ENCODE data around the gene FBXL12. TPM values are rescaled to one million over a fixed set of nuclear protein-coding genes. Genes with fewer than 3 reads are reported as not detected.
"Not testable (repeated sequence)": the region's sequence is repeated elsewhere in the genome, so short reads cannot be mapped to it uniquely, and the experiment has no call there.

The FBXL12 gene
- total and polyA plus RNA-seq, 12 donors = 10.5 to 19.5 (median 11.9) TPM

DNA sequence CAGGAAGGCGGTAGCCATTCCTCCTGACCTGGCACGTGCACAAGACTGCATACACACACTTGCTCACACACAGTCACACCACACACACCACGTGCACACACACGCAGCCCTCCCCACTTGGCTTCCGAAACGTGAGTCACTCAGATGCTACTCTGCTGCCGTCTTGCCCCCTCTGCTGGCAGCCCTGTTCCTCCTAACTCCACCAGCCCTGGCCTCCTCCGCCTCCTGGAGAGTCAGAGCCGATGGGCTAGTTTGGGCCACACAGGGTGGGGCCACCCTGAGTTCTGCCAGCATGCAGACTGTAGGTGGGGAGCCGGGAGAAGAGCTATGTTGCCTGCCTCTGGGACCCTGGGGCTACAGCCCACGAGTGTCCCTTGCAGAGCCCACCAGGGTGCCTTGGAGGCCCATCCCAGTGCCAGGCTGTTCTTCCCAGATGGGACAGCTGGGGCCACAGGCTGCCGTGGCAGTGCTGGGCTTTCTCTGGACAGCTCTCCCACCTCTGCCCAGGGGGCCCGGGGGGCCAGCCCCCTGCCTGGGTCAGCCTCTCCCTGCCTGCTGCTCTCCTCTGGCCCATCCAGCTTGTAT lies 28.3 kb upstream of the FBXL12 start:
- no peak overlapping the region for H3K4me3 ChIP-seq
- H3K27ac ChIP-seq = no peak overlapping the region
- H3K27me3 ChIP-seq = no peaks in the 10 kb centered on the region
- intact Hi-C loops (cut with DNase I) = loop anchor here in 1 of 10 donors (10.0 kb wide), 1 partner anchor 68 kb away; no protein-coding TSS in a partner anchor
- TF ChIP-seq, protein P1, sequence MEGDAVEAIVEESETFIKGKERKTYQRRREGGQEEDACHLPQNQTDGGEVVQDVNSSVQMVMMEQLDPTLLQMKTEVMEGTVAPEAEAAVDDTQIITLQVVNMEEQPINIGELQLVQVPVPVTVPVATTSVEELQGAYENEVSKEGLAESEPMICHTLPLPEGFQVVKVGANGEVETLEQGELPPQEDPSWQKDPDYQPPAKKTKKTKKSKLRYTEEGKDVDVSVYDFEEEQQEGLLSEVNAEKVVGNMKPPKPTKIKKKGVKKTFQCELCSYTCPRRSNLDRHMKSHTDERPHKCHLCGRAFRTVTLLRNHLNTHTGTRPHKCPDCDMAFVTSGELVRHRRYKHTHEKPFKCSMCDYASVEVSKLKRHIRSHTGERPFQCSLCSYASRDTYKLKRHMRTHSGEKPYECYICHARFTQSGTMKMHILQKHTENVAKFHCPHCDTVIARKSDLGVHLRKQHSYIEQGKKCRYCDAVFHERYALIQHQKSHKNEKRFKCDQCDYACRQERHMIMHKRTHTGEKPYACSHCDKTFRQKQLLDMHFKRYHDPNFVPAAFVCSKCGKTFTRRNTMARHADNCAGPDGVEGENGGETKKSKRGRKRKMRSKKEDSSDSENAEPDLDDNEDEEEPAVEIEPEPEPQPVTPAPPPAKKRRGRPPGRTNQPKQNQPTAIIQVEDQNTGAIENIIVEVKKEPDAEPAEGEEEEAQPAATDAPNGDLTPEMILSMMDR (IDR thresholded peaks at IDR 0.05) = peak in 6 of 9 donors; percentile 26 to 44 (median 37)
- WGBS, 2 donors = 58 to 59% methylated on average over 13 of the region's 13 CpGs
- DNase-seq = no peak
- H3K9me3 ChIP-seq = peaks cover 0 to 11% (median 0%) of the 10 kb centered on the region in 11 donors
- ATAC-seq = peak in 7 of 8 donors; percentile 26 to 59 (median 38)
- peaks cover 0 to 88% (median 23%) of the 10 kb centered on the region in 9 donors for H3K36me3 ChIP-seq
- peaks cover 0 to 16% (median 2%) of the 10 kb centered on the region in 9 donors for H3K4me1 ChIP-seq

GRCh38 chr19:9843626-9844273 lies 24.9 kb upstream of the FBXL12 start:
- Histone ChIP-seq H3K36me3 (peaks cover 0 to 98% (median 47%) of the 10 kb centered on the region in 9 donors), H3K4me1 (peaks cover 0 to 17% (median 4%) of the 10 kb centered on the region in 9 donors), H3K9me3 (peaks cover 0 to 11% (median 0%) of the 10 kb centered on the region in 11 donors)
- intact Hi-C loops (cut with DNase I) = loop anchor here in 1 of 10 donors (10.0 kb wide), 1 partner anchor 71 kb away; no protein-coding TSS in a partner anchor
- ATAC-seq, DNase-seq, H3K27me3 ChIP-seq, H3K27ac ChIP-seq, H3K4me3 ChIP-seq: not testable (repeated sequence)
- WGBS, 2 donors = 93 to 98% methylated on average over 11 to 12 of the region's 12 CpGs

GRCh38 chr19:9842834-9843625 lies 24.2 kb upstream of the FBXL12 start:
- Histone ChIP-seq H3K4me3 (no peak overlapping the region), H3K36me3 (peaks cover 0 to 98% (median 53%) of the 10 kb centered on the region in 9 donors), H3K9me3 (peaks cover 0 to 11% (median 0%) of the 10 kb centered on the region in 11 donors), H3K27me3 (no peaks in the 10 kb centered on the region), H3K27ac (no peak overlapping the region), H3K4me1 (peaks cover 0 to 23% (median 4%) of the 10 kb centered on the region in 9 donors)
- TF ChIP-seq, protein P1 (IDR thresholded peaks at IDR 0.05) = no peak
- peak in 1 of 2 donors; percentile 35 for DNase-seq
- peak in 3 of 8 donors; percentile 28 to 31 (median 29) for ATAC-seq
- WGBS, 2 donors = 80 to 81% methylated on average over 9 of the region's 9 CpGs
- intact Hi-C loops (cut with DNase I) = loop anchor here in 1 of 10 donors (10.0 kb wide), 1 partner anchor 72 kb away; no protein-coding TSS in a partner anchor

- DNase-seq (no peak), ATAC-seq (no peak)
- intact Hi-C loops (cut with DNase I) = no loop called here
These were observed 20.5 kb upstream of the FBXL12 start for GRCh38 chr19:9839415-9839814.

More at GRCh38 chr19:9839415-9839814, 20.5 kb upstream of the FBXL12 start:
- TF ChIP-seq, protein P1 (IDR thresholded peaks at IDR 0.05) = no peak
- H3K36me3 ChIP-seq = peaks cover 0 to 71% (median 49%) of the 10 kb centered on the region in 9 donors
- H3K9me3 ChIP-seq = peaks cover 0 to 11% (median 0%) of the 10 kb centered on the region in 11 donors
- no peak overlapping the region for H3K4me3 ChIP-seq
- WGBS, 2 donors = 60 to 67% methylated on average over 1 of the region's 1 CpG
- peaks cover 6 to 35% (median 17%) of the 10 kb centered on the region in 9 donors for H3K4me1 ChIP-seq
- no peaks in the 10 kb centered on the region for H3K27me3 ChIP-seq
- H3K27ac ChIP-seq = no peak overlapping the region

Measured in heart right ventricle (tissue), 16 donors.